Measurements from ENCODE around the gene SSC4D. TPM values are rescaled to one million over a fixed set of nuclear protein-coding genes. Genes with fewer than 3 reads are reported as not detected.

Gene SSC4D
- total and polyA plus RNA-seq, 9 of the 15 experiments (the other 6 are each of a cell fraction or from before 2014, with no cell fraction given), result 0.06 to 1.1 (median 0.85) TPM; not detected in 1

- TF ChIP-seq, protein P1, sequence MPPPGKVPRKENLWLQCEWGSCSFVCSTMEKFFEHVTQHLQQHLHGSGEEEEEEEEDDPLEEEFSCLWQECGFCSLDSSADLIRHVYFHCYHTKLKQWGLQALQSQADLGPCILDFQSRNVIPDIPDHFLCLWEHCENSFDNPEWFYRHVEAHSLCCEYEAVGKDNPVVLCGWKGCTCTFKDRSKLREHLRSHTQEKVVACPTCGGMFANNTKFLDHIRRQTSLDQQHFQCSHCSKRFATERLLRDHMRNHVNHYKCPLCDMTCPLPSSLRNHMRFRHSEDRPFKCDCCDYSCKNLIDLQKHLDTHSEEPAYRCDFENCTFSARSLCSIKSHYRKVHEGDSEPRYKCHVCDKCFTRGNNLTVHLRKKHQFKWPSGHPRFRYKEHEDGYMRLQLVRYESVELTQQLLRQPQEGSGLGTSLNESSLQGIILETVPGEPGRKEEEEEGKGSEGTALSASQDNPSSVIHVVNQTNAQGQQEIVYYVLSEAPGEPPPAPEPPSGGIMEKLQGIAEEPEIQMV (tag; conservative IDR thresholded peaks at IDR 0.05; ENCODE audit: low read depth), result no peak
- TF ChIP-seq ZBTB2 (IDR thresholded peaks at IDR 0.05), result no peak; the same call in 1 of the 2 replicates
- TF ChIP-seq SIX5 (IDR thresholded peaks at IDR 0.05; ENCODE audit: borderline replicate concordance in 1 of 2, insufficient read depth in 1 of 2, low read depth in 1 of 2, low read length in 2 of 2), result no peak
- peak; percentile 46; the same call in 1 of the 2 replicates for TF ChIP-seq MITF (IDR thresholded peaks at IDR 0.05)
- TF ChIP-seq ATF6 (CRISPR knock-in tag; IDR thresholded peaks at IDR 0.05), result no peak
- TF ChIP-seq ZNF311 (CRISPR knock-in tag; IDR thresholded peaks at IDR 0.05), result no peak
- peak; percentile 58 for TF ChIP-seq E2F8 (IDR thresholded peaks at IDR 0.05; ENCODE audit: low read depth, partially characterized antibody)
- TF ChIP-seq ZBTB43 (CRISPR knock-in tag; IDR thresholded peaks at IDR 0.05), result no peak
- TF ChIP-seq, protein P2, sequence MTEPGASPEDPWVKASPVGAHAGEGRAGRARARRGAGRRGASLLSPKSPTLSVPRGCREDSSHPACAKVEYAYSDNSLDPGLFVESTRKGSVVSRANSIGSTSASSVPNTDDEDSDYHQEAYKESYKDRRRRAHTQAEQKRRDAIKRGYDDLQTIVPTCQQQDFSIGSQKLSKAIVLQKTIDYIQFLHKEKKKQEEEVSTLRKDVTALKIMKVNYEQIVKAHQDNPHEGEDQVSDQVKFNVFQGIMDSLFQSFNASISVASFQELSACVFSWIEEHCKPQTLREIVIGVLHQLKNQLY (CRISPR knock-in tag; conservative IDR thresholded peaks at IDR 0.05), result peak in 1 of 2 experiments; percentile 67; a peak in 2 of 4 replicates
- TF ChIP-seq LCOR (CRISPR knock-in tag; IDR thresholded peaks at IDR 0.05), result peak; percentile 38; the same call in 1 of the 2 replicates
- peak; percentile 75 to 93 (median 87) for TF ChIP-seq YY1 (IDR thresholded peaks at IDR 0.05; ENCODE audit: borderline replicate concordance in 1 of 3, control insufficient read depth in 1 of 3, extremely low read depth in 1 of 3, insufficient read depth in 3 of 3, insufficient read length in 1 of 3, insufficient replicate concordance in 2 of 3, low read depth in 1 of 3, low read length in 2 of 3)
- no peak for TF ChIP-seq THRAP3 (IDR thresholded peaks at IDR 0.05; ENCODE audit: borderline replicate concordance)
- TF ChIP-seq HNRNPH1 (optimal IDR thresholded peaks at IDR 0.05; ENCODE audit: low read depth, low read length), result no peak
Measured at GRCh38 chr7:76358481-76359110, 50.9 kb downstream of the SSC4D start, which contains the start of gene YWHAG (continued).

Data from K562 (cell line).